ENCODE data around the gene DEK. TPM values are rescaled to one million over a fixed set of nuclear protein-coding genes. Genes with fewer than 3 reads are reported as not detected.

DEK gene
- total RNA-seq, 1 donor from 2014 or later, result 64.9 TPM

DNA sequence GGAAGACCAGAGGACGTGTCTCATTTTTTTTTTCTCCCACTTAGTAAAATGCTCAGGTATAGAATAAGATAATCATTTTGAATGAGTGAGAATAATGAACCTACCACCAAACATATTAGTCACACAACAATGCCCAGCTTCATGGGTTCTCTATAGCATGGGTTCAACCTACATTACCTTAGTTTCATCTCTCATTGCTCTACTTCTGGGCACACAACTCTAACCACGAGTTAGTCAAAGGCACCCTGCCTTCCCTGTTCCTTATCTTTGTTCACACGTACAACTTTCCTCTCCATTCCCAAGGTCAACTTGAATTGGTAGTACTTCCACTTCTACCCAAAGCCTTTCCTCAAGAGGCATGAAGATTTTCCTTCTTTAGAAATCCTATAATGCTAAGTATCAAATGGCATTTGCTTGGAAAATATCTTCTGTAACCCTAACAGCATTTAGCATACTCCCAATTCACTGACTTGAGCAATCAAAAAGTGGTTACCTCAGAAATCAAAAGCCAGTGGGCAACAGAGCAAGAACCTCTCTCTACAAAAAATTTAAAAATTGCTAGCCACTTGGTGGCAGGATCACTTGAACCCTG, 20.9 kb downstream of the DEK start:
- DNase-seq (no peak), ATAC-seq (no peak)
- H3K27me3 ChIP-seq, result no peaks in the 10 kb centered on the region
- H3K9me3 ChIP-seq, result no peaks in the 10 kb centered on the region
- no peaks in the 10 kb centered on the region for H3K4me1 ChIP-seq
- H3K27ac ChIP-seq, result no peak overlapping the region
- TF ChIP-seq, protein P1, sequence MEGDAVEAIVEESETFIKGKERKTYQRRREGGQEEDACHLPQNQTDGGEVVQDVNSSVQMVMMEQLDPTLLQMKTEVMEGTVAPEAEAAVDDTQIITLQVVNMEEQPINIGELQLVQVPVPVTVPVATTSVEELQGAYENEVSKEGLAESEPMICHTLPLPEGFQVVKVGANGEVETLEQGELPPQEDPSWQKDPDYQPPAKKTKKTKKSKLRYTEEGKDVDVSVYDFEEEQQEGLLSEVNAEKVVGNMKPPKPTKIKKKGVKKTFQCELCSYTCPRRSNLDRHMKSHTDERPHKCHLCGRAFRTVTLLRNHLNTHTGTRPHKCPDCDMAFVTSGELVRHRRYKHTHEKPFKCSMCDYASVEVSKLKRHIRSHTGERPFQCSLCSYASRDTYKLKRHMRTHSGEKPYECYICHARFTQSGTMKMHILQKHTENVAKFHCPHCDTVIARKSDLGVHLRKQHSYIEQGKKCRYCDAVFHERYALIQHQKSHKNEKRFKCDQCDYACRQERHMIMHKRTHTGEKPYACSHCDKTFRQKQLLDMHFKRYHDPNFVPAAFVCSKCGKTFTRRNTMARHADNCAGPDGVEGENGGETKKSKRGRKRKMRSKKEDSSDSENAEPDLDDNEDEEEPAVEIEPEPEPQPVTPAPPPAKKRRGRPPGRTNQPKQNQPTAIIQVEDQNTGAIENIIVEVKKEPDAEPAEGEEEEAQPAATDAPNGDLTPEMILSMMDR (IDR thresholded peaks at IDR 0.05), result no peak
- H3K36me3 ChIP-seq, result peaks cover 51% of the 10 kb centered on the region
- H3K4me3 ChIP-seq, result no peak overlapping the region
- intact Hi-C loops (cut with DNase I), result no loop called here

DNA sequence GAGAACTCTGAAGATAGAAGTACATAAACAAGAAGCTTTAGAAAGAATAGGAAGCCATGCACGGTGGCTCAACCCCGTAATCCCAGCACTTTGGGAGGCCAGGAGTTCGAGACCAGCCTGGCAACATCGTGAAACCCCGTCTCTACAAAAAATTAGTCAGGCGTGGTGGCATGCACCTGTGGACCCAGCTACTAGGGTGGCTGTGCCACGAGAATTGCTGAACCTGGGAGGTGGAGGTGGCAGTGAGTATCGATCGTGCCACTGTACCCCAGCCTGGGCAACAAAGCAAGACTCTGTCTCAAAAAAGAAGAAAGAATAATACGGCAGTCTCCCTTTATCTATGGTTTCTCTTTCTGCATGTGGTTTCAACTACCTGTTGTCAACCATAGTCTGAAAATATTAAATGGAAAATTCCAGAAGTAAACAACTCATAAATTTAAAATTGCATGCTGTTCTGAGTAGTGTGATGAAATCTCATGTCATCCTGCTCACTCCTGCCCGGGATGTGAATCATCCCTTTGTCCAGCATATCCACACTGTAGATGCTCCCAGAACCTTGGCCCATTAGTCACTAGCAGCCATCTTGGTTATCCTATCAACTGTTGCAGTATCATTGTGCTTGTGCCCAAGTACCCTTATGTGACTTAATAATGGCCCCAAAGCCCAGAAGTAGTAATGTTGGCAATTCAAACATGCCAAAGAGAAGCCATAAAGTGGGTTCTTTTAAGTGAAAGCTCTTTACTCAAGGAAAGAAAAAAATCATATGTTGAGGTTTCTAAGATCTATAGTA, 22.1 kb downstream of the DEK start:
- intact Hi-C loops (cut with DNase I), result no loop called here
- Histone ChIP-seq H3K4me1 (no peaks in the 10 kb centered on the region), H3K4me3 (no peak overlapping the region), H3K9me3 (no peaks in the 10 kb centered on the region), H3K27me3 (no peaks in the 10 kb centered on the region), H3K36me3 (peaks cover 50% of the 10 kb centered on the region), H3K27ac (no peak overlapping the region)
- ATAC-seq (no peak), DNase-seq (no peak)
- TF ChIP-seq, protein P1 (IDR thresholded peaks at IDR 0.05), result no peak

DNA sequence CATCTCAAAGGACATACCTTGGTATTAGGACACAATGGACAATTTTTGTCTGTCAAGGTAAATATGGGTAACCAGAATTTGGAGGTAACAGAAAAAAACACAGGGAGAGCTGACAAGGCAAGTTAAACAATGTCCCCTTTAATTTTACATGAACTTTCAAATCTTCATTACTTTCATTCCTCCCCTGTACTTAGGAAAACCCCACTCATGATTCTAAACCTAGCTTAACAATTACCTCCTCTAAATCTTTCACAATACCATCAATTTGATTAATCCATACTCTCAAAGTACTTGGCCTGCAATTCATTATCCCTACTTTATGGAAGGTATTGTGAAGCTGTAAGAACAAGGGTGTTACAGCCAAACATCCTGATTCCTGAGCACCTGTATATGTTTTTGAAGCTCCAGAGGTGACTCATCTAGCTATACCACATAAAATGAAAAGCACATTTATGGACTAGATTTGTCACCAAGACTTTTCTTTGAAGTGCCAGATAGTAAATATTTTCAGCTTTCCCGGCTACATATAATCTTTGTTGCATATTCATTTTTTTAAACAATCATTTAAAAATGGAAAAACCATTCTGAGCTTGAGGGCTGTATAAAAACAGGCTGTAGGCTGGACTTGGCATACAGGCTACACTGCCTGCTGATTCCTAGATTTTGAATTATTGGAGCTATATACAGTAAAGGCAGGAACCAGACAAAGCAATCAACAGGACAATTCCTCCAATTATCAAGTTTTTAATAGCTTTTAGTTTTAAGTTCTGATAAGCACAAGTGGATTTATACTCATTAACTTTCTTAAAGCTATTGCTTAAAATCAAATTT, 22.9 kb downstream of the DEK start:
- TF ChIP-seq, protein P1 (IDR thresholded peaks at IDR 0.05), result no peak
- intact Hi-C loops (cut with DNase I), result no loop called here
- no peak for ATAC-seq

DNA sequence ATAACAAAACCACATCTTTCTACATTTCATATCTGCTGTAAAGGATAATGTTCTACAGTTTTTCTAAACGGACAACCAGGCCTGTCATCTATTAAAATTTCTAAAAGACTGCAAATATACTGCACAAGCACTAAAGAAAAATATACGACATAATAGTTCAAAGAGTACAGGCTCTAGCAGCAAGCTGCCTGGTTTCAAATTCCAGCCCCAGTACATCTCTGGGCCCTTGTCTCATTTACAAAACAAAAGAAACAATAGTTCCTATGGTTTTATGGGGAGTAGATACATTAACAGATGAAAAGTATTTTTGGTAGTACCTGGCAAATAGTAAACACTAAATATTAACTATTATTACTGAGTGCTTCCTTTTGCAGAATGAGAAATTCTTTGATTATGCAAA, 24.1 kb downstream of the DEK start:
- ATAC-seq (no peak), DNase-seq (no peak)
- Histone ChIP-seq H3K27me3 (no peaks in the 10 kb centered on the region), H3K9me3 (no peaks in the 10 kb centered on the region), H3K4me1 (no peaks in the 10 kb centered on the region), H3K4me3 (no peak overlapping the region), H3K36me3 (peaks cover 63% of the 10 kb centered on the region), H3K27ac (no peak overlapping the region)
- intact Hi-C loops (cut with DNase I), result no loop called here
- TF ChIP-seq, protein P1 (IDR thresholded peaks at IDR 0.05), result no peak

More for the DNA sequence above, 22.9 kb downstream of the DEK start:
- Histone ChIP-seq H3K27me3 (no peaks in the 10 kb centered on the region), H3K36me3 (peaks cover 54% of the 10 kb centered on the region), H3K27ac (no peak overlapping the region), H3K9me3 (no peaks in the 10 kb centered on the region), H3K4me1 (no peaks in the 10 kb centered on the region), H3K4me3 (no peak overlapping the region)
- no peak for DNase-seq

DNA sequence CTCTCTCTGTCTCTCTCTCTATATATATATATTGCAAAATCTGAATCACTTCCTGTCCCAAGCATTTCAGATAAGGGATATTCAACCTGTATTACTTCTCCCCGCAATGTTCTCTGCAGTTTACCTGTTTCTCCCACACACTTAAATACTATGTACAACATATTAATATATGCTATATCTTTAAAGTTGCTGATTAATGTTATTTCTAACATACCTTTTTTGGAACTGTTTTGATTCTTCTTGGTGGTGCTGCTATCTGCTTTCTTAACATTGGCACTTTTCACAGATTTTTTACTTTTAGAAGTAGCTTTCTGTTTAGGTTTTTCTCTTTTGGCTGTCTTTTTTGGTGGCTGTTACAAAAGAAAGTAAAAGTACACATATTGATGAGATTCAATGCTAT, 27.2 kb downstream of the DEK start:
- no peaks in the 10 kb centered on the region for H3K4me1 ChIP-seq
- no peak for ATAC-seq
- intact Hi-C loops (cut with DNase I), result no loop called here

More for the DNA sequence above, 27.2 kb downstream of the DEK start:
- Histone ChIP-seq H3K9me3 (peaks cover 3% of the 10 kb centered on the region), H3K27me3 (no peaks in the 10 kb centered on the region), H3K4me3 (no peak overlapping the region), H3K36me3 (peaks cover 54% of the 10 kb centered on the region), H3K27ac (no peak overlapping the region)
- TF ChIP-seq, protein P1 (IDR thresholded peaks at IDR 0.05), result no peak
- DNase-seq, result no peak
